D721Med (cell line): Measurements from ENCODE around the gene GPS2.
"Not testable (repeated sequence)": the region's sequence is repeated elsewhere in the genome, so short reads cannot be mapped to it uniquely, and the experiment has no call there.

Experiments
- DNase-seq: peaks from one replicate; pipeline ENCODE4 v3.0.0; 2011; ENCODE audit warnings: low spot score; ENCODE audit not compliant: insufficient read length
- FAIRE-seq: peaks from 2 replicates; lab custom pipeline; 2011; peaks lifted over from hg19 to GRCh38; lab: Jason Lieb, UNC
- TF ChIP-seq, protein P1 (sequence below): IDR thresholded peaks from 2 replicates; pipeline ENCODE4 v1.5.1; 2012; ENCODE audit warnings: mild to moderate bottlenecking, control low read depth; ENCODE audit not compliant: insufficient read depth; ENCODE audit errors: missing control alignments

The GPS2 gene

DNA sequence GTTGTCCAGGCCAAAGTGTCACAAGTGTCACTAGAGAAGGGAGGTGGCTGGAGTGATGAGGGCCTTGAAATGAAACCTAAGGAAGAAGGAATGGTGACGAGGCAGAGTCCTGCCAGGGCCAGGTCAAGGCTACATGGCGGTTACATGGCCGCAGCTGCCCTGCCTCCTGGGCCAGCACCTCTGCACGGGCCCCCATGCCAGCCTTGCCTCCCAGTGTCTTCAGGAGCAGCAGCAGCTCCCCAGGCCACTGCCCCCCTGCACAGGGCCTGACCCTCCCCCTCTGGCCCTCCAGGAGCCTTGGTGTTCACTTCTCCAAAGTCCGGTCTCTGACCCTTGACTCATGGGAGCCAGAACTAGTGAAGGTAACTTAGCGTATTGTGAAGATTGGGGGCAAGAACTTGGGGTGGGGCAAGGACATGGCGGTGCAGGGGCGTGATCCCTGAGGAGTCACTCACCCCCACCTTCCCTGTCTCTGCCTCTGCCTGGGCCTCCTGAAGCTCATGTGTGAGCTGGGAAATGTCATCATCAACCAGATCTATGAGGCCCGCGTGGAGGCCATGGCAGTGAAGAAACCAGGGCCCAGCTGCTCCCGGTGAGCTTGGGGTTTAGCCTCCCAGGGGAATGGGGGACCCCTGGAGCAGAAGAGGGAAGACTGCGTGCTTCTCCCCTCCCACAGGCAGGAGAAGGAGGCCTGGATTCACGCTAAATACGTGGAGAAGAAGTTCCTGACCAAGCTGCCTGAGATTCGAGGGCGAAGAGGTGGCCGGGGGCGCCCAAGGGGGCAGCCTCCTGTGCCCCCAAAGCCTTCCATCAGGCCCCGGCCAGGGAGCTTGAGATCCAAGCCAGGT is 32.7 kb upstream of the GPS2 start:
- TF ChIP-seq, protein P1, sequence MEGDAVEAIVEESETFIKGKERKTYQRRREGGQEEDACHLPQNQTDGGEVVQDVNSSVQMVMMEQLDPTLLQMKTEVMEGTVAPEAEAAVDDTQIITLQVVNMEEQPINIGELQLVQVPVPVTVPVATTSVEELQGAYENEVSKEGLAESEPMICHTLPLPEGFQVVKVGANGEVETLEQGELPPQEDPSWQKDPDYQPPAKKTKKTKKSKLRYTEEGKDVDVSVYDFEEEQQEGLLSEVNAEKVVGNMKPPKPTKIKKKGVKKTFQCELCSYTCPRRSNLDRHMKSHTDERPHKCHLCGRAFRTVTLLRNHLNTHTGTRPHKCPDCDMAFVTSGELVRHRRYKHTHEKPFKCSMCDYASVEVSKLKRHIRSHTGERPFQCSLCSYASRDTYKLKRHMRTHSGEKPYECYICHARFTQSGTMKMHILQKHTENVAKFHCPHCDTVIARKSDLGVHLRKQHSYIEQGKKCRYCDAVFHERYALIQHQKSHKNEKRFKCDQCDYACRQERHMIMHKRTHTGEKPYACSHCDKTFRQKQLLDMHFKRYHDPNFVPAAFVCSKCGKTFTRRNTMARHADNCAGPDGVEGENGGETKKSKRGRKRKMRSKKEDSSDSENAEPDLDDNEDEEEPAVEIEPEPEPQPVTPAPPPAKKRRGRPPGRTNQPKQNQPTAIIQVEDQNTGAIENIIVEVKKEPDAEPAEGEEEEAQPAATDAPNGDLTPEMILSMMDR = no peak
- FAIRE-seq = no peak
- no peak for DNase-seq

DNA sequence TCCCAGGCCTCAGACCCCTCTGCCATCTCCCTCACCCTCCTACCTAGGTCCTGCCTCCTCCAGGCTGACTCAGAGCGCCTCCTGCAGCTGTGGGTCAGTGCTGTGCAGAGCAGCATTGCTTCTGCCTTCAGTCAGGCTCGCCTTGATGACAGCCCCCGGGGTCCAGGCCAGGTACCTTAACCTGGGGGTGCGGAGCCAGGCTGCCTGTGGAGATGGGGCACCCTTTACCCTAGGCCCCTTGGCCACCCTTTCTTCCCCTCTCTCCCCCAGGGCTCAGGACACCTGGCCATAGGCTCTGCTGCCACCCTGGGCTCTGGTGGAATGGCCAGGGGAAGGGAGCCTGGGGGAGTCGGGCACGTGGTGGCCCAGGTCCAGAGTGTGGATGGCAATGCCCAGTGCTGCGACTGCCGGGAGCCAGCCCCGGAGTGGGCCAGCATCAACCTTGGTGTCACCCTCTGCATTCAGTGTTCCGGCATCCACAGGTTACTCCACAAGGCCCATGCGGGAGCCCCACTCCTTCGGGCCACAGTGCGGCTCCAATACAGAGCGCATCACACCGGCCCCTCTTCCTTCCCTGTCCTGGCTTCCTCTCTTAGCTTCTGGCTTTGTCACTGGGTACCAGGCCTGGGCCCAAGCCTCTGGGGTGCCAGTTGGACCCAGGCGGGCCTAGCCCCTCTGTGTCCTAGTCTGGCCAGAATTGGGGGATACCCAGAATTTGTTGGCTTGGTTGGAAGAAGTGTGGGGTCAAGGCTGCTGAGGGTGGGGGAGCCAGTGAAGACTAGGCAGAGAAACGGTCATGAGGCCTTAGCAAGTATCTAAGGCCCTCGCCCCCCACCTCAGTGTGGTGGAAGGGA is 31.8 kb upstream of the GPS2 start:
- DNase-seq (no peak), FAIRE-seq (no peak)
- TF ChIP-seq, protein P1 = no peak

DNA sequence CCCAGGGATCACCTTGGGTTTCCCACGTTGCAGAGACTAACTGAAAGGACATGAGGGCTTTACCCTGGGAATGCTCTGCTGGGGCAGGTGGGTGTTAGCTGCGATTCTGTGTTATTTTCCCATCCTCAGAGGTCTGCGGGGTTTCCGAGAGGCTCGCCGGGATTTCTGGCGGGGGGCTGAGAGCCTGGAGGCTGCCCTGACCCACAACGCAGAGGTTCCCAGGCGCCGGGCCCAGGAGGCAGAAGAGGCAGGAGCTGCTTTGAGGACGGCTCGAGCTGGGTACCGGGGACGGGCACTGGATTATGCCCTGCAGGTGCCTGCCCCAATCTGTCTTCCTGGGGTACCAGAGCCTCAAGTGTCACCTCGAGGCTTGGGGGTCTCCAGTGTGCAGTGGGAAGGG is 28.1 kb upstream of the GPS2 start:
- TF ChIP-seq, protein P1 = no peak
- FAIRE-seq (no peak), DNase-seq (no peak)

DNA sequence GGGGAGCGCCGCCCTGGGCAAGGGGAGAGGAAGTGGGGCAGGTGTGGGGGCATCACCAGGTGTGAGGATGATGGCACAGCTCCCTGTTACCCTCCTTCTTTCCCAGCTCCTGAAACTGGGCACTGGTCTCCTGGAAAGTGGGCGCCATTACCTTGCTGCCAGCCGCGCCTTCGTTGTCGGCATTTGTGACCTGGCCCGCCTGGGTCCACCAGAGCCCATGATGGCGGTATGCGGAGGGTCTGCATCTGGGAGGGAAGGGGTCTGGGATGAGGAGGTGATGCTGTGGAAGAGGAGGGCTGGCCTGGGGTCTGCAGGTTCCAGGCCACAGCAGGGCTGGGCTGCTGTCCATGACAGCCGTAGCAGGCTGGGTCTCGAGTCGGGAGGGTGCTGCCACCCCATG is 26.7 kb upstream of the GPS2 start:
- FAIRE-seq (no peak), DNase-seq (no peak)
- TF ChIP-seq, protein P1 = no peak

DNA sequence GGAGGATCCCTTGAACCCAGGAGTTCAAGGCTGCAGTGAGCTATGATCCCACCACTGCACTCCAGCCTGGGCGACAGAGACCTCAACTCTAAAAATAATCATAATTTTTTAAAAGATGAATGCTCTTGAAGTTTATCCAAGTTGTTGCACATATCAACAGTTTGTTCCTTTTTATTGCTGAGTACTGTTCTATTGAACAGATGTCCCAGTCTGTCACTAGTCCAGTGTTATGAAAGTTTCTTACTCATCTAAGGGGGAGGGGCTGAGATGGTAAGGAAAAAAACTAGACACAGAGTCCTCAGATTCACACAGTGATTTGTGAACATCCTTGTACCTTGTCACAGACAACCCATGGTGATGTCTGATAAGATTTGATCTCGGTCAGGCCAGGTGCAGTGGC is 25.0 kb upstream of the GPS2 start:
- DNase-seq = no peak

DNA sequence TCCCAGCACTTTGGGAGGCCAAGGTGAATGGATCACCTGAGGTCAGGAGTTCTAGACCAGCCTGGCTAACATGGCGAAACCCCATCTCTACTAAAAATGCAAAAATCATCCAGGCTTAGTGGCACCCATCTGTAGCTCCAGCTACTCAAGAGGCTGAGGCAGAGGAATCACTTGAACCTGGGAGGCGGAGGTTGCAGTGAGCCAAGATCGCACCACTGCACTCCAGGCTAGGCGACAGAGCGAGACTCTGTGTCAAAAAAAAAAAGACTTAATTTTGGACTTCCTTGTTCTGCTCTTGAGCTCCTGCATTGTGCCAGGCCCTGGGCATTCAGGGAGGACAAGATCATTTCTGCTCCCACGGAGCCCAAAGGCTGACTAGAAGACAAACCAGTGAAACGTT is 22.4 kb upstream of the GPS2 start:
- FAIRE-seq, DNase-seq: not testable (repeated sequence)

More for the DNA sequence above, 25.0 kb upstream of the GPS2 start:
- TF ChIP-seq, protein P1 = no peak
- no peak for FAIRE-seq

DNA sequence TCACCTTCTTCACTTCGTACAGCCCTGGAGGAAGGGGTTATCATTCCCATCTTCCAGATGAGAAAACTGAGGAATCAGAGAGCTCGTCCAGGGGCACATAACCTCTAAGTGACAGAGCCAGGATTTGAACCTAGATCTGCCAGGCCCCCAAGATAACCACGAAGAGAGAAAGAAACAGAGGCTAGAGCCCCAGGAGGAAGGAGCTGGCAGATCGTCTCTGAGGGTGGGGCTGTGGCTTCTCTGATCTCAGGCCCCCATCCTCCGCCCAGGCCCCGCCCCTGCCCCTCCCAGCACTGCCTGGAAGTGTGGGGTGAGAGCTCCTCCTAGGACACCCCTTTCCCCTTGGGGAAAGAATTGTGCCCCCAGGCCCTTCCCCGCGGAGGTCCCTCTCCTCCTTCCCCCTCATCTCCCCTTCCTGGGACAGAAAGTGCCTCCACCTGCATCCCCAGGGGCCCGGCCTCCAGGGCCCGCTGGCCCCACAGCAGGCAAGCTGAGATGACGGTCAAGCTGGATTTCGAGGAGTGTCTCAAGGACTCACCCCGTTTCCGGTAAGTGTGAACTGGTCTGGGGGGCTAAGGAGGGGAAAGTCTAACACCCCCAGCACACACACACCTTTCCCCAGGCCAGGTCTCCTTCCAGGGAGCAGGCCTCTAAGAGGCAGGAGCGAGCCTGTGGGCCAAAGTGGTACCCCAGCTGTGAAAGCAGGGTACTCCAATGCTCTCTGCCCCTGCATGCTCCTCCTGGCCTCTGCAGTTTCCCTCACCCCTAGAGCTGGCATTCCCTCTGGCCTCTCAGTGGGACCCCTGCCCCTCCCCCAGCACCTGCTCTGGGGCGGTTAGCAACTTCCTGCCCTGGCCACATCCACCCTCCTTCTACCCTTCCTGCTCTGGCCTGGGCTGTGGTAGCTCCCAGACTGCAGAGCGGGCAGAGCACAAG is 21.3 kb upstream of the GPS2 start, which contains the start of gene ACAP1:
Gene ACAP1, plus strand, starts transcription at position 290 of the 936 bp plus-strand sequence. Its CDS starts 206 bp downstream, at position 496.
- TF ChIP-seq, protein P1 = no peak
- DNase-seq = no peak
- no peak for FAIRE-seq

DNA sequence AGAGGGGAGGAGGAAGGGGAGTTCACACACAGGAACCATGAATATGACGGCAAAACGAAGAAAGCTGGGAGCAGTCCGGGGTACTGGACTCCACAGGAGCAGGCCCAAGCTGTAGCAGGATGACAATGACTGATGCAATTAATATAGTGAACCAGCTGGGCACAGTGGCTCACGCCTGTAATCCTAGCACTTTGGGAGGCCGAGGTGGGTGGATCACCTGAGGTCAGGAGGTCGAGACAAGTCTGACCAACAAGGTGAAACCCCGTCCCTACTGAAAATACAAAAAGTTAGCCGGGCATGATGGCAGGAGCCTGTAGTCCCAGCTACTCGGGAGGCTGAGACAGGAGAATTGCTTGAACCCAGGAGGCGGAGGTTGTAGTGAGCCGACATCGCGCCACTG is 20.6 kb upstream of the GPS2 start:
- FAIRE-seq, DNase-seq: not testable (repeated sequence)
